WTC11 (cell line): Measurements from ENCODE around the gene KRTAP5-11. TPM values are rescaled to one million over a fixed set of nuclear protein-coding genes. Genes with fewer than 3 reads are reported as not detected.

ENCODE experiments used
- ATAC-seq: fragments of 200-7000 bp; cut with Tn5 transposase; 2 replicates; pipeline ENCODE4 v1.10.0; 2021; ENCODE audit warnings: mild to moderate bottlenecking, moderate library complexity
- CTCF ChIA-PET: fragments of 300-600 bp; sonication (Branson Sonifier 250); formaldehyde crosslinking; loops from one replicate; lab custom pipeline; 2021; ENCODE audit warnings: antibody characterized with exemption; lab: Charles Lee
- POLR2A ChIA-PET: fragments of 350-600 bp; sonication (Branson Sonifier 250); formaldehyde crosslinking; loops from one replicate; lab custom pipeline; 2021; ENCODE audit warnings: antibody characterized with exemption; lab: Charles Lee
- DNase-seq: peaks from one replicate; pipeline ENCODE4 v3.0.0; 2021; ENCODE audit warnings: low spot score
- H3K27ac Mint-ChIP-seq: 2 replicates; pipeline ENCODE4 v1.8.0; 2021; ENCODE audit warnings: mixed read lengths
- H3K27me3 Mint-ChIP-seq: 2 replicates; pipeline ENCODE4 v1.8.0; 2021; ENCODE audit warnings: low read depth, mild to moderate bottlenecking, moderate library complexity, mixed read lengths
- H3K36me3 Mint-ChIP-seq: 2 replicates; pipeline ENCODE4 v1.8.0; 2021; ENCODE audit warnings: mixed read lengths
- H3K4me1 Mint-ChIP-seq: 2 replicates; pipeline ENCODE4 v1.8.0; 2022; ENCODE audit warnings: mixed read lengths
- H3K4me3 Mint-ChIP-seq: 2 replicates; pipeline ENCODE4 v1.8.0; 2021; ENCODE audit warnings: mild to moderate bottlenecking, moderate library complexity, mixed read lengths
- H3K9me3 Mint-ChIP-seq: 2 replicates; pipeline ENCODE4 v1.8.0; 2021; ENCODE audit warnings: mixed read lengths
- AR ChIP-seq: fragments of 250-450 bp; sonication (Bioruptor Pico); IDR thresholded peaks from 2 replicates; pipeline ENCODE4 v1.9.0; 2021; ENCODE audit warnings: mild to moderate bottlenecking
- ATF1 ChIP-seq: sonication (generic); formaldehyde crosslinking; IDR thresholded peaks from 2 replicates; pipeline ENCODE4 v1.8.1; 2023; ENCODE audit warnings: mild to moderate bottlenecking, moderate library complexity, missing genetic modification reagents
- ATF2 ChIP-seq: sonication (generic); formaldehyde crosslinking; IDR thresholded peaks from 2 replicates; pipeline ENCODE4 v1.8.1; 2022; ENCODE audit warnings: low read depth, missing genetic modification reagents, borderline replicate concordance
- ATF6 ChIP-seq: sonication (generic); formaldehyde crosslinking; IDR thresholded peaks from 2 replicates; pipeline ENCODE4 v1.8.1; 2023; ENCODE audit warnings: mild to moderate bottlenecking, missing genetic modification reagents
- CREB1 ChIP-seq: sonication (generic); formaldehyde crosslinking; IDR thresholded peaks from 2 replicates; pipeline ENCODE4 v1.8.0; 2023; ENCODE audit warnings: mild to moderate bottlenecking, missing genetic modification reagents
- ELF4 ChIP-seq: sonication (generic); formaldehyde crosslinking; IDR thresholded peaks from 2 replicates; pipeline ENCODE4 v1.8.1; 2022; ENCODE audit warnings: low read depth, mild to moderate bottlenecking, moderate library complexity, missing genetic modification reagents
- FOXP4 ChIP-seq: sonication (generic); formaldehyde crosslinking; IDR thresholded peaks from 2 replicates; pipeline ENCODE4 v1.8.0; 2022; ENCODE audit warnings: mild to moderate bottlenecking, missing genetic modification reagents
- JAZF1 ChIP-seq: fragments of 250-450 bp; sonication (Bioruptor Pico); IDR thresholded peaks from 2 replicates; pipeline ENCODE4 v1.9.0; 2021; ENCODE audit warnings: moderate library complexity, mild to moderate bottlenecking, inconsistent platforms
- MLX ChIP-seq: sonication (generic); formaldehyde crosslinking; IDR thresholded peaks from 2 replicates; pipeline ENCODE4 v1.8.1; 2023; ENCODE audit warnings: mild to moderate bottlenecking, missing genetic modification reagents, moderate library complexity
- PRRX2 ChIP-seq: fragments of 250-450 bp; sonication (Bioruptor Pico); IDR thresholded peaks from 2 replicates; pipeline ENCODE4 v1.8.0; 2021; ENCODE audit warnings: mild to moderate bottlenecking
- RORB ChIP-seq: fragments of 250-450 bp; sonication (Bioruptor Pico); IDR thresholded peaks from 2 replicates; pipeline ENCODE4 v1.9.0; 2021; ENCODE audit warnings: mild to moderate bottlenecking
- SMAD3 ChIP-seq: sonication (generic); formaldehyde crosslinking; IDR thresholded peaks from 2 replicates; pipeline ENCODE4 v1.8.0; 2022; ENCODE audit warnings: missing genetic modification reagents, mild to moderate bottlenecking, borderline replicate concordance
- SP1 ChIP-seq: sonication (generic); formaldehyde crosslinking; conservative IDR thresholded peaks from 2 replicates; pipeline ENCODE4 v1.8.1; 2022; ENCODE audit warnings: missing genetic modification reagents
- STAT6 ChIP-seq: sonication (generic); formaldehyde crosslinking; conservative IDR thresholded peaks from 2 replicates; pipeline ENCODE4 v1.8.1; 2023; ENCODE audit warnings: mild to moderate bottlenecking, low read depth, missing genetic modification reagents, moderate library complexity
- TCF7 ChIP-seq: sonication (generic); formaldehyde crosslinking; IDR thresholded peaks from 2 replicates; pipeline ENCODE4 v1.8.0; 2022; ENCODE audit warnings: mild to moderate bottlenecking, low read depth, missing genetic modification reagents, moderate library complexity
- ZNF425 ChIP-seq: fragments of 250-450 bp; sonication (Bioruptor Pico); conservative IDR thresholded peaks from 2 replicates; pipeline ENCODE4 v1.9.0; 2021; ENCODE audit warnings: mild to moderate bottlenecking
- ZNF512 ChIP-seq: sonication (generic); formaldehyde crosslinking; IDR thresholded peaks from 2 replicates; pipeline ENCODE4 v1.8.1; 2022; ENCODE audit warnings: missing genetic modification reagents, borderline replicate concordance
- total RNA-seq: library from RNA; stranded (reverse); gene quantifications from 3 replicates; pipeline ENCODE4 v1.2.3, GENCODE V29; 2021

Gene KRTAP5-11
- total RNA-seq, 1 experiment from 2014 or later = not detected

- TF ChIP-seq PRRX2 (CRISPR knock-in tag) = no peak
- TF ChIP-seq FOXP4 = no peak
- TF ChIP-seq ATF6 = no peak
- TF ChIP-seq SMAD3 (CRISPR knock-in tag) = no peak
- no peak for TF ChIP-seq ZNF512 (CRISPR knock-in tag)
- TF ChIP-seq STAT6 = no peak
- no peak for TF ChIP-seq MLX (CRISPR knock-in tag)
- TF ChIP-seq JAZF1 (CRISPR knock-in tag) = no peak
- TF ChIP-seq CREB1 (CRISPR knock-in tag) = no peak
- no peak for TF ChIP-seq ATF2 (CRISPR knock-in tag)
- TF ChIP-seq TCF7 = no peak
- peaks cover 20% of the 10 kb centered on the region for H3K27me3 Mint-ChIP-seq
- H3K9me3 Mint-ChIP-seq = peaks cover 27% of the 10 kb centered on the region
- peaks cover 17% of the 10 kb centered on the region for H3K4me1 Mint-ChIP-seq
- no peak overlapping the region for H3K27ac Mint-ChIP-seq
- H3K36me3 Mint-ChIP-seq = peaks cover 16% of the 10 kb centered on the region
- H3K4me3 Mint-ChIP-seq = no peak overlapping the region
- ATAC-seq = no peak
- POLR2A ChIA-PET = no interaction called here
- CTCF ChIA-PET = interaction anchor here (2.2 kb wide), 1 partner anchor 36 kb away, joined by 6 read pairs; no protein-coding TSS in a partner anchor
- DNase-seq = no peak
Observed at GRCh38 chr11:71543866-71544265, 38.8 kb downstream of the KRTAP5-11 start.

GRCh38 chr11:71542879-71543777, 39.5 kb downstream of the KRTAP5-11 start:
- H3K4me3 Mint-ChIP-seq = no peak overlapping the region
- no peak overlapping the region for H3K27ac Mint-ChIP-seq
- ATAC-seq = no peak
- peaks cover 27% of the 10 kb centered on the region for H3K9me3 Mint-ChIP-seq
- peaks cover 16% of the 10 kb centered on the region for H3K36me3 Mint-ChIP-seq
- DNase-seq = no peak
- ChIA-PET CTCF (interaction anchor here (1.9 kb wide), 1 partner anchor 37 kb away, joined by 9 read pairs; no protein-coding TSS in a partner anchor), POLR2A (interaction anchor here (0.6 kb wide), 2 partner anchors 10 to 629 kb away, joined by 3 to 10 read pairs; no protein-coding TSS in a partner anchor)
- peaks cover 17% of the 10 kb centered on the region for H3K4me1 Mint-ChIP-seq
- peaks cover 18% of the 10 kb centered on the region for H3K27me3 Mint-ChIP-seq
- no peak for TF ChIP-seq AR (CRISPR knock-in tag)
- no peak for TF ChIP-seq ZNF425 (CRISPR knock-in tag)
- TF ChIP-seq ATF1 = no peak
- TF ChIP-seq SP1 = no peak
- no peak for TF ChIP-seq ELF4 (CRISPR knock-in tag)
- no peak for TF ChIP-seq RORB (CRISPR knock-in tag)
